ENCODE data around the gene BMERB1.
"Not testable (repeated sequence)": the region's sequence is repeated elsewhere in the genome, so short reads cannot be mapped to it uniquely, and the experiment has no call there.

Gene BMERB1

DNA sequence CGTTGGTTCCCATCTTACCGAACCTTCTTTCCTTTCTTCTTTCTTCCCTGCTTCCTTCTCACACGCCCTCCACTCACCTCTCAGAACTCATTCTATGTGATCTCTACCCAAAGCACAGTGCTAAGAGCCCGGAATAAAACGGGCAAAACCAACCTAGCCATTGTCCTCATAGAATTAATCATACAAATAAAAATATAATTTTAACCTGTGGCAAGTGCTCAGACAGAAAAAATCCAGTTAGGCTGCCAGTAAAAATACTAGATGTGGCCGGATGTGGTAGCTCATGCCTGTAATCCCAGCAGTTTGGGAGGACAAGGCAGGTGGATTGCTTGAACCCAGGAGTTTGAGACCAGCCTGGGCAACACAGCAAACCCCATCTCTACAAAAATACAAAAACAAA is 27.0 kb downstream of the BMERB1 start:
- DNase-seq (ENCODE audit: low spot score): no peak

DNA sequence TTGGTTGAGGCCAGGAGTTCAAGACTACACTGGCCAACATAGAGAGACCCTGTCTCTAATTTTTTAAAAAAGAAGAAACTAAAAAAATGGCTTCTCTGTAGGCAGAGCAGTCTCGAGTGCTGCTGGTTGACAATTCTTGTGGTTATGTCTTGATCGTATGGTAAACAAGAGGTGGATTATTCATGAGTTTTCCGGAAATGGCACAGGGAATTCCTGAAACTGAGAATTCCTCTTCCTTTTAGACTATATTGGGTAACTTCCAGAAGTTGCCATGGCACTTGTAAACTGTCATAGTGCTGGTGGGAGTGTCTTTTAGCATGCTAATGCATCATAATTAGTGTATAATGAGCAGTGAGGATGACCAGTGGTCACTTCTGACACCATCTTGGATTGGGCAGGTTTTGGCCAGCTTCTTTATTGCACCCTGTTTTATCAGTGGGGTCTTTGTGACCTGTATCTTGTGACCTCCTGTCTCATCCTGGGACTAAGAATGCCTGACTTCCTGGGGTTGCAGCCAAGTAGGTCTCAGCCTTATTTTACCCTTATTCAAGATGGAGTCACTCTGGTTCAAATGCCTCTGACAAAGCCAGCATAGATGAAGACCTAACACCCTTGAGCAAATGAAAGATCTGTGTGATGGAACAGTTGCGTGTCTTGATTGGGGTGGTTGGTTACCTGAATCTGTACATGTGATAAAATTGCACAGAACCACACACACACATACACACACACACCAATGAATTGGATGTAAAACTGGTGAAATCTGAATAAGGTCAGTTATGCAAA is 30.2 kb downstream of the BMERB1 start:
- DNase-seq (ENCODE audit: low spot score): no peak

DNA sequence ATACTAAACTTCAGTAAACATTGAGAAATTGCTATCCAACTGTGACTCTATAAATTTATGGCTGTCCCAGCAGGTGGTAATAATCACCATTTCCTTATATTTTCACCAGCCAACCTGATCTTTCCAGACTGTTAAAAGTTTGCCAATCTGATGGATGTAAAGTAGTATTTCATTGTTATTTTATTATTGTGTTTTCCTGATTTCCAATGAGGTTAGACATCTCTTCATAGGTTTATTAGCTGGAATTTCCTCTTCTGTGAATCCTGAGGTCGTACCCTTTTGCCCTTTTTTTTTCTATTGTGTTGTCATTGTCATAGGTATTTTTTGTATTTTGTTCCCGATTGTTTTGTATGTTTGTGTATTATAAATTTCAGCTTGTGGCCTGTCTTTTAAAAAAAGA is 31.7 kb downstream of the BMERB1 start:
- DNase-seq (ENCODE audit: low spot score): no peak

DNA sequence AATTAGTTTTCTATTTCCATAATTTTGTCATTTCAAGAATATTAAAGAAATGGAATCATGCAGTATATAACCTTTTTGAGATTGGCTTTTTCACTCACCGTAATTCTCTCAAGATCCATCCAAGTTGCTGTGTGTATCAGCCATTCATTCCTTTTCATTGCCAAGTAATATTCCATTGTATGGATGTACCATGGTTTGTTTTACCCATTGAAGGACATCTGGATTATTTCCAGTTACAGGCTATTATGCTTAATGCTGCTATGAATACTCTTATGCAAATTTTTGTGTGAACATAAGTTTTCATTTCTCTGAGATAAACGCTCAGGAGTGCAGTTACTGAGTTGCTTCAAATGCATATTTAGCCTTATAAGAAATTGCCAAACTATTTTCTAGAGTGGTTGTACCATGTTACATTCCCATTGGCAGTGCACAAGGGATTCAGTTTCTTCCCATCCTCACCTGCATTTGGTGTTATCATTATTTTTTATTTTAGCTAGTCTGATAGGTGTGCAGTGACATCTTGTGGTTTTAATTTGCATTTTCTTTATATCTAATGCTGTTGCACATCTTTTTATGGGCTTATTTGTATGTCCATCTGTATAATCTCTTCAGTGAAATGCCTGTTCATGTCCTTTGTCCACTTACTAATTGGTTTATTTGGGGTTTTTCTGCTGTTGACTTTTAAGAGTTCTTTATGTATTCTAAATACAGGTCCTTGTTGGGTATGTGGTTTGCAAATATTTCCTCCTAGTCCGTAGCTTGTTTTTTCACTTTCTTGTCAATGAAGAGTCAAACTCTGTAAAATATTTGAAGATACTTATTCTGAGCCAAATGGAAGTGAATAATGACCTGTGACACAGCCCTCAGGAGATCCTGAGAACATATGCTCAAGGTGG is 32.7 kb downstream of the BMERB1 start:
- peak; percentile 45 for DNase-seq (ENCODE audit: low spot score)

GRCh38 chr16:15476971-15477370 is 42.6 kb downstream of the BMERB1 start:
- DNase-seq (ENCODE audit: low spot score): not testable (repeated sequence)

DNA sequence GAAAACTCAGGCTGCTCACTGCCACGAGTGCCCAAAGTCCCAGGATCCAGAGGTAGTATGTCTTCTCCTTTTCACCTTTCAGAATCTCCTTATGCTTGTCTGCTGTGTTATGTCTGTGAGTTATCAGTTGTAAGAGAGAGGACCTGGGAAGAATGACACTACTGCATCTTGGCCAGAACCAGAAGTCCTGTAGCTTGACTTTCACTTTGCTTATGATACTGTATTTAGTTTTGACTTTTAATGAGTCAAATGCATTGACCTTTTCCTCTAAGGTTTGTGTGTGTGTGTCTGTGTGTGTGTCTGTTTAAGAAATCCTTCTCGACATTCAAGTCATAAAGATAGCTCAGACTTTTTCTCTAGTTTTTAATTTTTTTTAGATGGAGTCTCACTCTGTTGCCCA is 43.4 kb downstream of the BMERB1 start:
- no peak for DNase-seq (ENCODE audit: low spot score)

DNA sequence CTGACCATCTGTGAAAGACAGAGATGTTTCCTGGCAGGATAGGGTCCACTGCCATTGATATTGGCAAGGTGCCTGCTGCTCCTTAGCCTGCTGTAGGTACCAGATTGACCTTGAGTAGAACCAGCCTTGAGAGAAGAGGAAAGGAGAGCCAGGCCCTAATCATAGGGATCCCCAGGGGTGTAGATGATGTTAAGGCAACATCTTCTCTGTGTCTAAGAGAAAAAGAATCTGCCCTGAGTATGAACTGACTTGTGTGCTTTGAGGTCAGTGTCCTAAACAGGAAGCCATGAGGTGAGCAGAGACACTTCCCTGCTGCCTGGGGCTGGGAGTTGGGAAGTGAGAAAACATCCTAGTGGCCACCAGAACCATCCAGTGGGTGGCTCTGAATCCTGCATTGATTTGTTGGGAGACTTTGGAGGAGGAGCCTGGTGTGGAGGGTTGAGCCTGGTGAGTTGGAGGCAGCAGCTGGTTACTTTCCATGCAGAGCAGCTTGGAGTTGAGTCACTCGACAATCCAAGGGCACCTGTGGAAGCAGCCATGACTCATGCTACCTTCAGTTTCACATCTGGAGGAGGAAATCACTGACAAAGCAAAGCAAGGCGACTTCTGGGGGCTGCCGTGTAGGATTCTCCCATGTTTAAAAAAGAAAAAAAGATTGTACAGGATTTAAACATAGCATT is 47.8 kb downstream of the BMERB1 start:
- no peak for DNase-seq (ENCODE audit: low spot score)

GRCh38 chr16:15482748-15483298 is 48.4 kb downstream of the BMERB1 start:
- DNase-seq (ENCODE audit: low spot score): no peak

DNA sequence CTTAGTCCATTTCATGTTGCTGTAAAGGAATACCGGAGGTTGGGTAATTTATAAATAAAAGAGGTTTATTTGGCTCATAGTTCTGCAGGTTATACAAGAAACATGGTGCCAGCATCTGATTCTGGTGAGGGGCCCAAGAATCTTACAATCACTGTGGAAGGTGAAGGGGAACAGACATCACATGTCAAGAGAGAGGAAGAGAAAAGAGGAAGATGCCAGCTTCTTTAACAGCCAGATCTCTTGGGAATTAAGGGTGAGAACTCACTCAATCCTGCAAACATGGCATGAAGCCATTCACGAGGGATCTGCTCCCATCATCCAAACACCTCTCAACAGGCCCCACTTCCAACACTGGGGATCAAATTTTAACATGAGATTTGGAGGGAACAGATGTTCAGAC is 49.5 kb downstream of the BMERB1 start:
- no peak for DNase-seq (ENCODE audit: low spot score)

DNA sequence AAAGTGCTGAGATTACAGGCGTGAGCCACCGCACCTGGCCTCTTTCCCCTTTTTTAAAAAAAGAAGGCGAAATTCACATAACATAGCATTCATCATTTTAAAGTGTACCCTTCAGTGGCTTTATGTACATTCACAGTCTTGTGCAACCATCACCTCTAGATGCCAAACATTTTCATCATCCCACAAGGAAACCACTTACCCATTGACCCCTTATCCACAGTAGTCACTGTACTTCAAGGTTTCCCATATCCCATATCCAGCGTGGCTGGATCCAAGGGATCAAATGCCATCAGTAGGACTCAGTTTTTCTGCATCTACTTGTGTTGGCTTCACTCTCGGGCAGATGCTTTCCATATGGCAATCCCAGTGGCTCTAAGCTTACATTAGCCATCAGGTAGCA is 50.3 kb downstream of the BMERB1 start:
- DNase-seq (ENCODE audit: low spot score): no peak

GRCh38 chr16:15485175-15485574 is 50.8 kb downstream of the BMERB1 start:
- DNase-seq (ENCODE audit: low spot score): no peak

DNA sequence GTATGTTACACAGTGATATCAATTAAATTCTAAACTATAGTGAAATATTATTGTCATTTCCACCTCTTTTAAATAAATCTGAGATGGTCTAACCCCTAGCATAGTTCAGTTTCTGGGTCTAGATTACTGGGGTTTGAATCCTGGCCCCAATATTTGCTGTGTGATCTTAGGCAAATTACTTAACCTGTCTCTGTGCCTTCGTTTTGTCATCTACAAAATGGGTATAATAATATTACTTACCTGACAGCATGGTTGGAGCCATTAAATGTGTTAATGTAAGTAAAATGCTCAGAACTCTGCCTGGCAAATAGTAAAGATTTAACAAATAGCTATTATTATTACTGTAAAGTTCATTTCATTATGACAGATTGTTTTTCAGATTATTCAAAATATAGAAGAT is 52.3 kb downstream of the BMERB1 start:
- no peak for DNase-seq (ENCODE audit: low spot score)

DNA sequence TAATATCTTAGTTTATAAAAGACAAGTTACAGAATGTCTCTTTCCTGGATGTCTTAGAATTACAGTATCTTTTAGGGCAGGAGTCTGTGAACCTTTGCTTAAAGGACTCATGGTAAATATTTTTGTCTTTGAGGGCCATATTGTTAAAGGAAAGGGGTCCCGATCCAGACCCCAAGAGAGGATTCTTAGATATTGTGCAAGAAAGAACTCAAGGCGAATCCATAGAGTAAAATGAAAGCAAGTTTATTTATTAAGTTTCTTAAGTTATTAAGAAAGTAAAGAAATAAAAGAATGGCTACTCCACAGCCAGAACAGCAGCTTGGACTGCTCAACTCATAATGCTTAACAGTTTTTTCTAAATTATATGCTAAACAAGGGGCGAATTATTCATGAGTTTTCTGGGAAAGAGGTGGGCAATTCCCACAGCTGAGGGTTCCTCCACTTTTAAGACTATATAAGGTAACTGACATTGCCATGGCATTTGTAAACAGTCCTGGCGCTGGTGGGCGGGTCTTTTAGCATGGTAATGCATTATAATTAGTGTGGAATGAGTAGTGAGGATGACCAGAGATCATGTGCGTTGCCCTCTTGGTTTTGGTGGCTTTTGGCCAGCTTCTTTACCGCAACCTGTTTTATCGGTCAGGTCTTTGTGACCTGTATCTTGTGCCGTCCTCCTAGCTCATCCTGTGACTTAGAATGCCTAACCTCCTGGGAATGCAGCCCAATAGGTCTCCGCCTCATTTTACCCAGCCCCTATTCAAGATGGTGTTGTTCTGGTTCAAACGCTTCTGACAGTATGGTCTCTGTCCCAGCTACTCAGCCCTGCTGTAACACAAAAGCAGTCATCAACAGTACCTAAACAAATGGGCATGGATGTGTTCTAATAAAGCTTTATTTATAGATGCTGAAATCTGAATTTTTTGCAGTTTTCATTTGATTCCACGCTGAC is 53.2 kb downstream of the BMERB1 start:
- no peak for DNase-seq (ENCODE audit: low spot score)

- no peak for DNase-seq (ENCODE audit: low spot score)
Observed at GRCh38 chr16:15489016-15489415, 54.6 kb downstream of the BMERB1 start.

- no peak for DNase-seq (ENCODE audit: low spot score)
Observed at GRCh38 chr16:15490123-15490711, 55.8 kb downstream of the BMERB1 start.

DNA sequence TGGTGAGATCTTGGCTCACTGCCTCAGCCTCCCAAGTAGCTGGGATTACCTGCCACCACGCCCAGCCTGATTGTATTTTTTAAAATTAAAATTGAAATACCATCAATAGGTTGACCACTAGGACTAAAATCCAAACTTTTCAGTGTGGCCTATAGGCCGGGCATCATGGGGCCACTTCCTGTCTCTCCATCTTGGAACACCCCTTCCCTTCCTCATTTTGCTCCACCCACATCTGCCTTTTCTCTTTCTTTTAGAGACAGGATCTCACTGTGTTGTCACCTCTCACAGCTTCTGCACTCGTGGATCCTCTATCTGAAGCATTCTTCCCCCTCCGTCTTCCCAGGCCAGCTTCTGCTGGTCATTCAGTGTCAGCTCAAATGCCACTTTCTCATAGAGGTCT is 57.0 kb downstream of the BMERB1 start:
- no peak for DNase-seq (ENCODE audit: low spot score)

DNA sequence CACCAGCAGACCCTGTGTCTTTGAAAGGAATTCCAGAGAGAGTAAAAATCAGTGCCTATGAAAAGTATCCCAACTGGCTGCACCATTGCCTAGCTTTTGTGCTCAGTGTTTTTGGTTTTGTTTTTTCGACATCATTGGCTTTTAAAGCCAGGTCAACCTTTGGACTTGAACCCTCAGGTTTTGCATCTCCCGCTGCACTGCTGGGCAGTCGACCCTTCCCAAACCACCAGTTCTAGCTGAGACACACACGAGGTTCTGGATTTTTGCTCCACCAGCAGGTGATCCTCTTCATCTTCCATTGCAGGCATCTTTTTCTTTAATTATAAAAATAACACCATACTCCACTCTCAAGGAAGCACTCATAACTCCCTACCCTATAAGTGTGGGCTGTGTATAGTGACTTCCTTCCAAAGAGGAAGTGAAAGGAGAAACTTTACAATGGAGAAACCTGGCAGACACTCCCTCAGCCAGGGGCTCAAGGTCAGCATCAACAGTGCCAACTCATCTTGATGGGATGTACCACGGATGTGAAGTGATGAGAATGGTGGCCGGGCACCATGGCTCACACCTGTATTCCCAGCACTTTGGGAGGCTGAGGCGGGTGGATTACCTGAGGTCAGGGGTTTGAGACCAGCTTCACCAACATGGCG is 57.8 kb downstream of the BMERB1 start:
- DNase-seq (ENCODE audit: low spot score): no peak

DNA sequence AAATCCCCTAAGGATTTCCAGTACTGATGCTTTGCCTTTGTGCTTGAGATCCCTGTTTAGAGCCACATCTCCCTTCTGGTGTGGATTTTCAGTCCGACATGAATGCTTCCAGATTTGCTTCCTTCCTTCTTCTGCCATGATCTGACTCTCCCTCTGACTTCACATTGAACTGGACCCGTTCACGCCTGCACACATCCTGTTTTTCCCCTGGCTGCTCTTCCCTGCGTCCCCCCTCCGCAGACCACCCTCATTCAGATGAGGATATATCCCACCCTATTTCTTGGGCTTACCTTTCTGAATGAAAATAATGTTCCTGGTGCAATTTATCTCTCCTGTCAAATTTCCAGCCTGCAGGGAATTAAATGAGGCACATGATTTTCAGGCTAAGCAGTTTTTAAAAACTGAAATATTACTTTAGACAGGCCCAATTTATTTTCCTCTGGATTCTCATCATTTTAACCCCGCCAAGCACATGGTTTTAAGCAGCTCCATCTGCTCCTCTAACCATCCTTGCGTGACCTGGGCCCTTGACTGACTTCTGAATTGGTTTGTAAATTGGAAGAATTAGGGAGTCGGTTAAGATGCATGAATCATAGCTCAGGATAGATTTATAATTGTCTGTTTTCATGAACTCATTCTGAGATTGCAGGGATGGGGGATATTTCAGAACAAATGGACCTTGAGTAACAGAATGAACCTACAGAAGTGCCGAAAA is 59.2 kb downstream of the BMERB1 start:
- no peak for DNase-seq (ENCODE audit: low spot score)

DNA sequence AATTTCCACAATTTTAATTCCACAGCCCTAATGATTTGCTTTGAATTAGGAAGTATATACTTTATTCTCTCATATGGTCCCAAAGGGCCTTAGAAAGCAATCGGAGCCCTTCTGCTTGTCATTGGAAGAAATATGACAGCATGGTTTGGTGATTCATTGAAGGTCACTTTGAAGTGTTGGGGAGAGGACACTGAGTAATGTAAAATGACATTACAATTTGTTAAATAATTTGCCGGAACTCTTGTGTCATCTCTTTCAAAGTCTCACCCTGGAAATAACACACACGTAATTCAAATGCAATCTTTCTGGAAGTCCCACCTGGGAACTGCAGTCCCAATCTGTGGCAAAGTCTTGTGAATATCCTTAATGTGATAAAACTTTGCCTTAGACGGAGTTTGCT is 59.8 kb downstream of the BMERB1 start:
- DNase-seq (ENCODE audit: low spot score): no peak

- no peak for DNase-seq (ENCODE audit: low spot score)
Observed at GRCh38 chr16:15495898-15496297, 61.5 kb downstream of the BMERB1 start.

All from hematopoietic multipotent progenitor cell treated with erythropoietin and hydrocortisone succinate and interleukin-3 and kit ligand, for 15 days (in vitro differentiated cells).